Chondrocyte (in vitro differentiated cells): ENCODE measurements around the gene AGBL1. TPM values are rescaled to one million over a fixed set of nuclear protein-coding genes. Genes with fewer than 3 reads are reported as not detected.

Source experiments
- DNase-seq: peaks from one replicate; pipeline ENCODE4 v3.0.0; 2021; ENCODE audit warnings: mixed read lengths, low spot score
- H3K27ac Mint-ChIP-seq: one replicate; pipeline ENCODE4 v1.8.0; 2021; ENCODE audit warnings: mild to moderate bottlenecking, moderate library complexity, mixed read lengths; ENCODE audit not compliant: unreplicated experiment
- H3K27me3 Mint-ChIP-seq: 2 replicates; pipeline ENCODE4 v1.8.0; 2021; ENCODE audit warnings: low read depth, mixed read lengths
- H3K36me3 Mint-ChIP-seq: 2 replicates; pipeline ENCODE4 v1.8.0; 2021; ENCODE audit warnings: low read depth, mixed read lengths
- H3K4me1 Mint-ChIP-seq: 2 replicates; pipeline ENCODE4 v1.8.0; 2021; ENCODE audit warnings: low read depth, mild to moderate bottlenecking, mixed read lengths
- H3K4me3 Mint-ChIP-seq: one replicate; pipeline ENCODE4 v1.8.0; 2021; ENCODE audit warnings: mild to moderate bottlenecking, moderate library complexity, mixed read lengths; ENCODE audit not compliant: unreplicated experiment
- H3K9me3 Mint-ChIP-seq: 2 replicates; pipeline ENCODE4 v1.8.0; 2021; ENCODE audit warnings: low read depth, mixed read lengths
- total RNA-seq: library from RNA; stranded (reverse); gene quantifications from 3 replicates; pipeline ENCODE4 v1.2.1, GENCODE V29; 2021
- TF ChIP-seq, protein P1 (sequence below): fragments of 200-600 bp; sonication (generic); IDR thresholded peaks from 2 replicates; pipeline ENCODE4 v1.5.0; 2021; ENCODE audit warnings: antibody characterized with exemption, mild to moderate bottlenecking, moderate library complexity

AGBL1 gene
- total RNA-seq, 1 donor from 2014 or later, result not detected

DNA sequence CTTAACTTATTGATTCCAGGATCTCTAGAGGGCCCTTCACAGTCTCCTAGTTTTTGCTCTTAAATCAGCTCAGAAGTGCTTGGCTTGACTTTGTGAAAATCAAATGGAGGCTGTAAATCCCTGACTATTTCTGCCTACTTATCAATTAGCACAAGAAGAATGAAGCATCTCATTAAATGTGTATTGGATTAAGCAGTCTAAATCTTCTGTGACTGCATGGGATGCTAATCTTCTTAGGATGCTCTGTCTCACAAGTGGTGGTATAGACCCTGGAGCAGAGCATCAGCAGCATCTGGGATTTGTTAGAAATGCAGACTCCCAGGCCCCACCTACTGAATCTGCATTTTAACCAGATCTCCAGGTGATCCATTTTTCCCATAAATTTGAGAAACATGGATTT, 488.7 kb downstream of the AGBL1 start:
- no peaks in the 10 kb centered on the region for H3K27me3 Mint-ChIP-seq
- H3K27ac Mint-ChIP-seq, result no peak overlapping the region
- no peaks in the 10 kb centered on the region for H3K4me1 Mint-ChIP-seq
- TF ChIP-seq, protein P1, sequence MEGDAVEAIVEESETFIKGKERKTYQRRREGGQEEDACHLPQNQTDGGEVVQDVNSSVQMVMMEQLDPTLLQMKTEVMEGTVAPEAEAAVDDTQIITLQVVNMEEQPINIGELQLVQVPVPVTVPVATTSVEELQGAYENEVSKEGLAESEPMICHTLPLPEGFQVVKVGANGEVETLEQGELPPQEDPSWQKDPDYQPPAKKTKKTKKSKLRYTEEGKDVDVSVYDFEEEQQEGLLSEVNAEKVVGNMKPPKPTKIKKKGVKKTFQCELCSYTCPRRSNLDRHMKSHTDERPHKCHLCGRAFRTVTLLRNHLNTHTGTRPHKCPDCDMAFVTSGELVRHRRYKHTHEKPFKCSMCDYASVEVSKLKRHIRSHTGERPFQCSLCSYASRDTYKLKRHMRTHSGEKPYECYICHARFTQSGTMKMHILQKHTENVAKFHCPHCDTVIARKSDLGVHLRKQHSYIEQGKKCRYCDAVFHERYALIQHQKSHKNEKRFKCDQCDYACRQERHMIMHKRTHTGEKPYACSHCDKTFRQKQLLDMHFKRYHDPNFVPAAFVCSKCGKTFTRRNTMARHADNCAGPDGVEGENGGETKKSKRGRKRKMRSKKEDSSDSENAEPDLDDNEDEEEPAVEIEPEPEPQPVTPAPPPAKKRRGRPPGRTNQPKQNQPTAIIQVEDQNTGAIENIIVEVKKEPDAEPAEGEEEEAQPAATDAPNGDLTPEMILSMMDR, result no peak
- DNase-seq, result no peak
- no peak overlapping the region for H3K4me3 Mint-ChIP-seq
- peaks cover 26% of the 10 kb centered on the region for H3K9me3 Mint-ChIP-seq
- peaks cover 2% of the 10 kb centered on the region for H3K36me3 Mint-ChIP-seq

DNA sequence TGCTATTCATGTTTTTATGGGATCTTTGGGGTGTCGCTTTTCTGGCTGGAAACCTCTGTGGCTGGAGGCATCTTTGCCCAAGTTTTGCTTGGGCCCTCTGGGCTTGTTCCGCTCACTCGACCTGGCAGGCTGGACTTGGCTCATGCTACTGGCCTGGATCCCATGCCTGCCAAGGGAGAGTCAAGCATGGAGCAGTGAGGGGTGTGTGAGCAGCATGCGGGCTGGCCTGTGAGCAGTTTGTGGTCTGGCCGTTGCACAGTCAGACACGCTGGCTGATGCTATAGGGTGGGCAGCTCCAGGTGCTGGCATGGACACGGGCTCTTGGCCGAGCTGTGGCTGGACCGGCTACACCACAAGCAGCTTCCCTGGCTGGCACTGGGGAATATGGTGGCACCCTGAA, 491.1 kb downstream of the AGBL1 start:
- no peak overlapping the region for H3K4me3 Mint-ChIP-seq
- no peak for DNase-seq
- no peaks in the 10 kb centered on the region for H3K27me3 Mint-ChIP-seq
- H3K27ac Mint-ChIP-seq, result no peak overlapping the region
- no peaks in the 10 kb centered on the region for H3K36me3 Mint-ChIP-seq
- H3K4me1 Mint-ChIP-seq, result no peaks in the 10 kb centered on the region
- peaks cover 18% of the 10 kb centered on the region for H3K9me3 Mint-ChIP-seq
- TF ChIP-seq, protein P1, result no peak

DNA sequence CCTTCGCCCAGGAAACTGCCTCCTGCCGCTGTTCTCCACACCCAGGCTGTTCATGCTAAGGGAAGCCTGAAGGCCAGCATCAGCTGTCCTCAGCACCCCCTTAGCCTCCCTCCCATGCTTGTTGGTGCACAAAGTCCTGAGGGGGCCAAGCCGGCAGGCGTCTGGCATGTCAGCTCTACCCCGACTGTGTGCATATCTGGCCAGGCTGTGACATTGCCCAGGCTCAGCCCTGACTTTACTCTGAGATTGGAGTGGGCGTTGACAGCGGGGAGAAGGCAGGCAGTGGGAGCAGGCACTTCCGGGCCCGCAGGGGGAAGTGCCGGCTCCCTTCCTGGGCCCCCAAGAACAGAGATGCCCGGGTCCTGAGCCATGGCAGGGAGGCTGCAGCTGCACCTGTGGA, 492.2 kb downstream of the AGBL1 start:
- no peak overlapping the region for H3K4me3 Mint-ChIP-seq
- DNase-seq, result no peak
- H3K9me3 Mint-ChIP-seq, result peaks cover 21% of the 10 kb centered on the region

DNA sequence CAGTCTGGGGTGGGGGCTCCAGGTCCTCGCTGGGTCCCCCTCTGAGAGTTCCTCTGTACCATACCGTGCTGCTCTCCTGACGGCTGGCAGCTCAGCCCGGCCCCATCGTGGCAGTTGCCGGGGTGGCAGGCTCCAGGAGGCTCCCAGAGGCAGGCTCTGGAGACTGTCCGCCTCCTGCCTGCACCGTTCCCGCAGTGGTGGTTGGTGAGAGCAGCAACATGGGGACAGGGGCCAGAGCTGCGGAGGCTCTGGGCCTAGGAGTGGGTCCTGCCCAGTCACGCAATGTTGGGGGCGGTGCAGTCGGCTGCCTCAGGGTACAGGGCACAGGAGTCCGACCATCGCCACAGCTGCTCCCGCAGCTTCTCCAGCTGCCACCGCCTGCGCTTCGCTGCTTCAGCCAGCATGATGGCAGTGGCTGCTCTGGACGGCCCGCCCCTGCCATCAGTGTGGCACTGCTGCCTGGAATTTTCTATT, 492.7 kb downstream of the AGBL1 start:
- Mint-ChIP-seq H3K4me3 (no peak overlapping the region), H3K4me1 (no peaks in the 10 kb centered on the region), H3K27me3 (no peaks in the 10 kb centered on the region), H3K9me3 (peaks cover 23% of the 10 kb centered on the region), H3K27ac (no peak overlapping the region), H3K36me3 (no peaks in the 10 kb centered on the region)
- no peak for DNase-seq
- TF ChIP-seq, protein P1, result no peak

More for the DNA sequence above, 492.2 kb downstream of the AGBL1 start:
- H3K4me1 Mint-ChIP-seq, result no peaks in the 10 kb centered on the region
- no peak overlapping the region for H3K27ac Mint-ChIP-seq
- H3K27me3 Mint-ChIP-seq, result no peaks in the 10 kb centered on the region
- TF ChIP-seq, protein P1, result no peak
- no peaks in the 10 kb centered on the region for H3K36me3 Mint-ChIP-seq

DNA sequence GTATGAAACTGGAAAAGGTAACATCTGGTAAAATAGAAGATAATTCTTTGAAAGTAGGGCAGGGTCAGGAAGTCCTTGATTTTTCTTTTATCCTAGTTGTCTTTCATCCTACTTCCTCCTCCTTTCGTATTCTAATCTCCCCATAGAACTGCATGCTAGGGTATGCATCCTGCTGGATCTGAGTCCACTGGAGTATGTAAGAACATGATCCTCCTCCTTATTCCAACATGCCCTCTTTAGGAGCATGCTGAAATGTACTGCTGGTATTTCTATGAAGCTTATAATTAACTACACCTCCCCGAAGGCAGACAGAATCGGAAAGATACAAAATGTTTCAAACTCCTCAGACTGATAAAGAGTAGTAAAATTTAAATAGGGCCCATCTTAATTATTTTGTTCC, 493.8 kb downstream of the AGBL1 start:
- peaks cover 24% of the 10 kb centered on the region for H3K9me3 Mint-ChIP-seq
- H3K27ac Mint-ChIP-seq, result no peak overlapping the region
- no peaks in the 10 kb centered on the region for H3K36me3 Mint-ChIP-seq
- H3K27me3 Mint-ChIP-seq, result no peaks in the 10 kb centered on the region
- H3K4me1 Mint-ChIP-seq, result no peaks in the 10 kb centered on the region
- TF ChIP-seq, protein P1, result no peak
- H3K4me3 Mint-ChIP-seq, result no peak overlapping the region
- no peak for DNase-seq
